PC-9 (cell line): Measurements from ENCODE around the gene USP12. TPM values are rescaled to one million over a fixed set of nuclear protein-coding genes. Genes with fewer than 3 reads are reported as not detected.
"Not testable (repeated sequence)": the region's sequence is repeated elsewhere in the genome, so short reads cannot be mapped to it uniquely, and the experiment has no call there.

ENCODE experiments used
- BruUV-seq: library from RNA; stranded (reverse); fragments of 400-500 nt; replicated peaks from 2 replicates; lab custom pipeline; 2021; lab: Mats Ljungman, UMichigan
- CTCF ChIA-PET: fragments of 300-600 bp; sonication (Branson Sonifier 250); formaldehyde crosslinking; loops from one replicate; lab custom pipeline; 2022; ENCODE audit warnings: antibody characterized with exemption; lab: Charles Lee
- POLR2A ChIA-PET: fragments of 300-600 bp; sonication (Branson Sonifier 250); formaldehyde crosslinking; loops from one replicate; lab custom pipeline; 2022; ENCODE audit warnings: antibody characterized with exemption; ENCODE audit not compliant: unreplicated experiment; lab: Charles Lee
- DNase-seq, 2 experiments: peaks; one replicate each; pipeline versions ENCODE4 v3.0.0 to v3.0.0-alpha.2; 2015 to 2022; ENCODE audit warnings: mixed read lengths in 1 of 2
- H2AFZ ChIP-seq: fragments of 200-600 bp; sonication (generic); 2 replicates; pipeline ENCODE4 v1.8.1; 2017; ENCODE audit warnings: antibody characterized with exemption
- H3F3A ChIP-seq: fragments of 200-600 bp; sonication (generic); 2 replicates; pipeline ENCODE4 v1.8.1; 2017; ENCODE audit warnings: antibody characterized with exemption, mild to moderate bottlenecking, low read depth; ENCODE audit not compliant: insufficient read depth
- H3K27ac ChIP-seq: fragments of 200-600 bp; sonication (generic); 2 replicates; pipeline ENCODE4 v1.6.1; 2016; ENCODE audit warnings: mixed run types
- H3K27me3 ChIP-seq: fragments of 200-600 bp; sonication (generic); 2 replicates; pipeline ENCODE4 v1.6.1; 2016; ENCODE audit warnings: low read depth, mixed run types; ENCODE audit not compliant: insufficient read depth
- H3K36me3 ChIP-seq: fragments of 200-600 bp; sonication (generic); 2 replicates; pipeline ENCODE4 v1.6.1; 2016; ENCODE audit warnings: low read depth, mixed run types
- H3K4me1 ChIP-seq: fragments of 200-600 bp; sonication (generic); replicated peaks from 2 replicates; pipeline ENCODE4 v1.6.1; 2016; ENCODE audit warnings: mixed run types; ENCODE audit not compliant: insufficient read depth
- H3K4me2 ChIP-seq: fragments of 200-600 bp; sonication (generic); 2 replicates; pipeline ENCODE4 v1.6.1; 2017; ENCODE audit warnings: mixed run types
- H3K4me3 ChIP-seq: fragments of 200-600 bp; sonication (generic); 2 replicates; pipeline ENCODE4 v1.6.1; 2016; ENCODE audit warnings: mixed run types
- H3K79me2 ChIP-seq: fragments of 200-600 bp; sonication (generic); 2 replicates; pipeline ENCODE4 v1.6.1; 2017; ENCODE audit warnings: low read depth, mixed run types
- H3K9me2 ChIP-seq: fragments of 200-600 bp; sonication (generic); 2 replicates; pipeline ENCODE4 v1.8.1; 2017; ENCODE audit warnings: mild to moderate bottlenecking; ENCODE audit not compliant: insufficient read depth
- H3K9me3 ChIP-seq: fragments of 200-600 bp; sonication (generic); 2 replicates; pipeline ENCODE4 v1.8.1; 2016; ENCODE audit warnings: low read depth; ENCODE audit not compliant: insufficient read depth
- H4K20me1 ChIP-seq: fragments of 200-600 bp; sonication (generic); 2 replicates; pipeline ENCODE4 v1.8.1; 2017; ENCODE audit not compliant: insufficient read depth
- CTCF ChIP-seq: fragments of 200-600 bp; sonication (generic); conservative IDR thresholded peaks from 2 replicates; pipeline ENCODE4 v1.6.1; 2017; ENCODE audit warnings: mixed run types, antibody characterized with exemption, mild to moderate bottlenecking, moderate library complexity
- EZH2 ChIP-seq: fragments of 200-600 bp; sonication (generic); IDR thresholded peaks from 2 replicates; pipeline ENCODE4 v1.8.0; 2017; ENCODE audit warnings: antibody characterized with exemption, low read depth
- intact Hi-C: fragments of 100-400 bp; cut with micrococcal nuclease; formaldehyde crosslinking; loops from one replicate; pipeline ENCODE4 v1.10.0; 2022; ENCODE audit not compliant: unreplicated experiment
- total RNA-seq: library from RNA; stranded (reverse); gene quantifications from 2 replicates; pipeline ENCODE4 v1.2.3, GENCODE V29; 2021

Gene USP12
- total RNA-seq, 1 experiment from 2014 or later = 20.8 TPM

GRCh38 chr13:27125357-27126282 lies 46.0 kb downstream of the USP12 start:
- BruUV-seq = no TSS peak
- H3K79me2 ChIP-seq = peaks cover 68% of the 10 kb centered on the region
- no peak overlapping the region for H3K27ac ChIP-seq
- TF ChIP-seq CTCF (no peak), EZH2 (no peak)
- H4K20me1 ChIP-seq = 0 out of 2 replicates have a peak, but pooled peaks cover 6% of the 10 kb centered on the region
- no peaks in the 10 kb centered on the region for H3K9me2 ChIP-seq
- no peak overlapping the region for H2AFZ ChIP-seq
- ChIA-PET CTCF (interaction anchor here (0.6 kb wide), 2 partner anchors 21 to 1247 kb away, joined by 3 to 4 read pairs; no protein-coding TSS in a partner anchor), POLR2A (no interaction called here)
- no peaks in the 10 kb centered on the region for H3K27me3 ChIP-seq
- peaks cover 7% of the 10 kb centered on the region for H3K9me3 ChIP-seq
- H3K4me2 ChIP-seq = no peak overlapping the region
- H3F3A ChIP-seq = no peaks in the 10 kb centered on the region; the same call in 1 of the 2 replicates
- H3K36me3 ChIP-seq = 0 out of 2 replicates have a peak, but pooled peaks cover 4% of the 10 kb centered on the region
- intact Hi-C loops = no loop called here
- H3K4me3 ChIP-seq = no peak overlapping the region
- DNase-seq = no peak
- H3K4me1 ChIP-seq = no peaks in the 10 kb centered on the region

- H3F3A ChIP-seq = no peaks in the 10 kb centered on the region; the same call in 1 of the 2 replicates
- H3K4me1 ChIP-seq = no peaks in the 10 kb centered on the region
- ChIA-PET CTCF (interaction anchor here (0.6 kb wide), 2 partner anchors 20 to 1246 kb away, joined by 3 to 4 read pairs; no protein-coding TSS in a partner anchor), POLR2A (no interaction called here)
- H3K4me2 ChIP-seq = no peak overlapping the region
- BruUV-seq = no TSS peak
- intact Hi-C loops = no loop called here
- TF ChIP-seq EZH2 = no peak
- no peak for TF ChIP-seq CTCF
- H2AFZ ChIP-seq = no peak overlapping the region
- 0 out of 2 replicates have a peak, but pooled peaks cover 6% of the 10 kb centered on the region for H4K20me1 ChIP-seq
- H3K79me2 ChIP-seq = peaks cover 64% of the 10 kb centered on the region
- no peaks in the 10 kb centered on the region for H3K27me3 ChIP-seq
- no peak for DNase-seq
- H3K9me3 ChIP-seq = no peaks in the 10 kb centered on the region; the same call in 1 of the 2 replicates
- no peak overlapping the region for H3K27ac ChIP-seq
- no peaks in the 10 kb centered on the region for H3K9me2 ChIP-seq
- no peak overlapping the region for H3K4me3 ChIP-seq
- H3K36me3 ChIP-seq = no peaks in the 10 kb centered on the region
Observed at GRCh38 chr13:27124571-27124970, 47.0 kb downstream of the USP12 start.

GRCh38 chr13:27123445-27123844 lies 48.2 kb downstream of the USP12 start:
- BruUV-seq, H3K4me1 ChIP-seq, H3K27me3 ChIP-seq, POLR2A ChIA-PET, intact Hi-C loops, H3K4me2 ChIP-seq, H3K27ac ChIP-seq, H3K4me3 ChIP-seq, H4K20me1 ChIP-seq, H3K9me2 ChIP-seq, H3K36me3 ChIP-seq, CTCF ChIA-PET, H2AFZ ChIP-seq, H3K9me3 ChIP-seq, DNase-seq, H3F3A ChIP-seq: not testable (repeated sequence)
- H3K79me2 ChIP-seq = peaks cover 64% of the 10 kb centered on the region
